ENCODE measurements around the gene CARD11.

Gene CARD11

GRCh38 chr7:2979201-2979631 is 64.5 kb downstream of the CARD11 start:
- TF ChIP-seq CTCF (IDR thresholded peaks at IDR 0.05) = no peak

DNA sequence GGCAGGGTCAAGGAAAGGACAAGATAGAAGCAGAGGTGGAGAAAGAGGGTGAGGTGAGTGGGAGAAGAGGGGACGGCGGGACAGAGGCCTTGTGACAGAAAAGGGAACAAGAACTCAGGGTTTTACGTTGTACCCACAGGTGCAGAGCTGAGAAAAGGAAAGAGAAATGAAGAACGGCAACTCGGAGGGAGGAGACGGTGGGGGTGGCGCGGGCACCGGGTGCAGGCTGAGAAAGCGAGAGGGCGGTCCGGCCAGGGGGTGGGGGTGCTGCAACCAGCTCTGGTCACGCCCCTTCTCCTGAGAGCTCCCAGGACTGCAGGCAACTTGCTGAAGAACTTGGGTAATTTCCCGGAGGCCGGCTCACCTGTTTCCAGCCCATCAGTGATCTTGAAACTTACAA is 65.3 kb downstream of the CARD11 start:
- no peak for TF ChIP-seq CTCF (IDR thresholded peaks at IDR 0.05)

DNA sequence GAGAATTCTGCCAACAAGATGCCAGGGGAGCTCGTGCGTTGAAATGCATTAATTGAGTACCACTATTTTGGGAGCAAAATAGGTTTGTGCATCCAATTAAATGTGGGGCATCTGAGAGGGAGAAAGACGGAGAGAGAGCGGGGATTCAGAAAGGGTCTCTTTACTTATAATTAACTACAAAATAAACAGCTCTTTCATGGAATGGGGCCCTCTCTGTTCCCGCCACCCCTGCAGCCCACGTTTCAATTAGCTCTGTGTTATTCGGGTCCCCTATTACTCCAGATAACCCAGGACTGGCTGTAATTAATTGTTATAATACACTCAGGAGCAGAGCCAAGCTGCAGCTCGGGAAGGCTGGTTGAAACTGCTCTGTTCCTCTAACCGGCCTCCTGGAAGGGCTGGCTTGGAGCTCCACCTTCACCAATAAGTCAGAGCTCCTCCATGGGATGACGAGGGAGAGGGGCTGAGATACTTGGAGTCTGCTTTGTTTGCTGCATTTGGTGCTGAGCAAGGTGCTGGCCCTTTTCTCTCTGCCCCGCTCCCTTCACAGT is 67.8 kb downstream of the CARD11 start:
- no peak for TF ChIP-seq CTCF (IDR thresholded peaks at IDR 0.05)

- TF ChIP-seq CTCF (IDR thresholded peaks at IDR 0.05) = no peak
Measured at GRCh38 chr7:2974093-2974819, 69.4 kb downstream of the CARD11 start.

DNA sequence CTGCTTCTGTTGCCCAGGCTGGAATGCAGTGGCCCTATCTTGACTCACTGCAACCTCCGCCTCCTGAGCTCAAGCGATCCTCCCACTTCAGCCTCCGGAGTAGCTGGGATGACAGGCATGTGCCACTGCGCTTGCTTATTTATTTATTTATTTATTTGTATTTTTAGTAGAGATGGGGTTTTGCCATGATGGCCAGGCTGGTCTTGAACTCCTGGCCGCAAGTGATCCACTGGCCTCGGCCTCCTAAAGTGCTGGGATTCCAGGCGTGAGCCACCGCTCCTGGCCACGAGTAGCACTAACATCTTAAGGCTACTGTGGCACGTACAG is 70.9 kb downstream of the CARD11 start:
- no peak for TF ChIP-seq CTCF (IDR thresholded peaks at IDR 0.05)

- TF ChIP-seq CTCF (IDR thresholded peaks at IDR 0.05) = no peak
Measured at GRCh38 chr7:2971914-2972834, 71.5 kb downstream of the CARD11 start.

DNA sequence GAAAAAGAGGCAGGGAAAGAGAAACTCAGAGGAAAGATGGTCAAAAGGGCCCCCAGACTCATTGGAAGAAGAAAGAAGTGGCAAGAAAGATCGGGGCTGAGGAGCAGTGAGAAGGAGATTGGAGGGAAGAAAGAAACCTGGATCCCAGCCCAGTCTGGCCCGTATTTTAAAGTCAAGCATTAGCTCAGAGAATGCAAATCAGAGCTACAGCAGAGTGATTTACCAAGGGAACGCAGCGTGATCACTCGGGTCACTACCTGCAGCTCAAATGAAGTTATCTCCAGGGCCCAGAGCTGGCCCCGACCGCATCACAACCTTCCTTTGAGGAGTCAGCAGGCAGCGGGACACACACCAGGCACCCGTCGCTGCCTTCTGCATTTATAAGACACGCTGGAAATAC is 72.8 kb downstream of the CARD11 start:
- no peak for TF ChIP-seq CTCF (IDR thresholded peaks at IDR 0.05)

Data from LNCAP (cell line).